Medulla oblongata (tissue), 1 donor: ENCODE measurements around the gene DGCR2.

Source experiments
- DNase-seq: peaks from one replicate; pipeline ENCODE4 v3.0.0-alpha.2; 2015; ENCODE audit errors: extremely low spot score

The DGCR2 gene

DNA sequence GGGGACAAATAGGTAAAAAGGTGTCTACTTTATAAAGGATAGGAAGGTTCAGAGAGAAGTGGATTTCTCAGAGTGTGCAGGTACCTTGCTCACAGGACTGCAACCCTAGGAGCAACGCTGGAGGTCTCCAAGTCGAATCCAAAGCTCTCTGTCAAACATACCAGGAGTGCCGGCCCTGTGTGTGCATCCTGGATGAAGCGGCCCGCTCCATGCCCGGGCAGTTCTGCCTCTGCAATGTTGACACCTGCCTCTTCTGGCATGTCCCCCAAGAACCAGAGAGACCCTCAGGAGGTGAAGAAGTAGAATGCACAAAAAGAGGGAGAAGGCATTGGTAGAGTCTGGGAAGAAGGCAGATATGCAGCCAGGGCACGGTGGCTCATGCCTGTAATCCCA, 5.8 kb upstream of the DGCR2 start:
- no peak for DNase-seq

DNA sequence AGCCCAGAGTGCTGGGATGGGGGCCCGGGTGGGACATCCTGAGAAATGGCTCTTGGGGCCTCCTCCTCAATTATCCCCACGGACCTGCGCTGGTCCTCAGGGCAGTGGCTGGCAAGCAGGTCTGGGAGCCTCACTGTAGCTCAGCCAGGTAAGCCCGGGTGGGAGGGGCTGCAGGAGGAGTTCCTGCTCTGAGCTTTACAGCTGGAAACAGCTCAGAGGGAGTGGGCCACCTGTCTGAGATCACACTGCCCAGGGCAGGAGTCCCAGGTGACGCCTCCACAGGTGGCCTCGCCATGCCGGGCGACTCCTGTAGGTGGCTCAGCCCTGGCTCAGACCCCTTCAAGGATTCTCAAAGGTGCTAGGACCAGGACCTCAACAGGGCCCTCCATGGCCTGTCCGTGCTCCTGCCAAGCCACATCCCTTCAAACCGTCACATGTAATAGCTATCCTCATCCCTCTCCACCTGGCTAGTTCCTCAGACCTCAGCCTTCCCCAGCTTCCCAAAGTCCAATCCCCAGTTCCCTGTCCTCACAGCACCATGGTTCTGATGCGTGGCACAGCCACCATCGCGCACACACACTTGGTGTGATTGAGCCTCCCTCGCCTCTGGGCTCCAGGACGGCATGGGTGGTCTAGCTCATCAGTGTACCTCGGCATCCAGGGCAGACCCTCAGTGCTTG, 5.3 kb upstream of the DGCR2 start:
- no peak for DNase-seq

DNA sequence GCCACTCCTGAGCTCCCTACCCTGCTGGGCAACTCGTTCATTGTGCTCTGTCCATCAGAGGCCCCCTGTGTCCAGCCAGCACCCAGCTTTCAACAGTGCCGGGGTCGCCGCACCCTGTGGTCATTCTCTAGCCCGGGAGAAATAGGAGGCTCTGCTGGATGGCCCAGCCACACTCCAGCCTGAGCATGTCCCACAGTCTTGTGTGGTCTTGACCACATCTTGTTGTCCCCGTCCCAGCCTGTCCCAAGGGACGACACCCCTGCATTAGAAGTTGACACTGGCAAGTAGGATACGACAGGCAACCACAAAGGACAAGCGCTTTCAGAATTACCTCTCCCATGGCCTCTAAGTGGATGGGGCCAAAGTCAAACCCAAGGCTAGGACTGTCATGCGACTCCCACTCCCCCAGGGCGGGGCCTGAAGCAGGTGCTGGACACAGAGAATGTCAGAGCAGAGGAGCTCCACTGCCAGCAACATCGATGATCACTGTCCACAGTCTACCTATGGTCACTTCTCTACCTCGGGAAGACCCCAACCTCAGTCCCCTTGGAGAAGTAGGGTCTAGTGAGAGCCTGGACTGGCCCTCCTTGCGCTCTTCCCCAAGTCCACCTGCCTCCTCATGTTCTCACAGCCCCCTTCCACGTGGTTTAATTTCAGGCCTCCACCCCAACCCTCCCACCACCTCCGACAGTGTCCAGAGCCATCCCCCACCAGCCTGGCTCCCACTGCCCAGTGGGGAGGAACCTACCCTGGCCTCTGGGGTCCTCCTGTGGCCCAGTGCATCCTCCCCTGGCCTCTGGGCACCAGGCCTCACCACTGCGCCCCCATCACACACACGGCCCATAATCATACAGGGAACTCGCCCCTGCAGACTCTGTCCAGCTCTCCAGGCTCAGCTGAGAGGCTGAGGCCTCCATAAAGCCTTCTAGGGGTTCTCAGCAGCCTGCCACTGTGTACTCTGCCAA, 4.4 kb upstream of the DGCR2 start:
- DNase-seq: no peak

DNA sequence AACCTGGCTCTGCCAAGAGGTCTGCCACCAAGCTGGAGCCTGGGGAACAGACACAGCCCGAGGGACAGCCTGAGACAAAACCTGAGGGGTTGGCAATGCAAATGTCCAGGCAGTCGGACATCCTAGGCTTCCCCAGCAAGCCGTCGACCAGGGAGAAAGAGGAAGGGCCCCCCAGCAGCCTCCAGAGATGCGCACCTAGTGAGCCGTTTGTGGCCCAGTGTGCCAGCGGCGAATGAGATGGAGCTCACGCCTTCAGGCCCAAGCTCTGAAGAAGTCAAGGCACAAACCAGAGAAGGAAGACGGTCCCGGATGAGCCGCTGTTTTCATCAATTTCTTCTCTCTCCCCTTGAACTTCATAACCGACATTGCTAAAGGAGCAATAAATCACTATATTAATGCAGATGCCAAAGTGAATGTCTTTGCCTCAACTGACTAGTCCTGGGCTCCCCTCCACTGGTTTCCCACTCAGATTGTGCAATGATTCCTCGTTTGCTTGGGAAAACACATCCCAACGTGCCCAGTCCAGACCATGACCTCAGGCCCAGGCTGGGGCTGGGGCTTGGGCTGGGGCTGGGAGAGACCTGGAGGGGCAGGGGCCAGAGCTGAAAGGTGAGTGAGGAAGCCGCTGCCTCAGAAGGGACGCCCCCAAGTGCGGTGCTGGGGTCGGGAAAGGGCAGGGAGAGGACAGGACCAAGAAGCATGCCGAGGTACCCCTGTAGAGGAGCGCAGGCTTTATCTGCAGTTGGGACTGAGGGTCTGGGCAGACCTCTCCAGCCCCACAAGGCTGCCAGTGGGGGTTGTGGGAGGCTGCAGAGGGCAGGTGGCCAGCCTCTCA, 3.5 kb upstream of the DGCR2 start:
- DNase-seq: no peak

DNA sequence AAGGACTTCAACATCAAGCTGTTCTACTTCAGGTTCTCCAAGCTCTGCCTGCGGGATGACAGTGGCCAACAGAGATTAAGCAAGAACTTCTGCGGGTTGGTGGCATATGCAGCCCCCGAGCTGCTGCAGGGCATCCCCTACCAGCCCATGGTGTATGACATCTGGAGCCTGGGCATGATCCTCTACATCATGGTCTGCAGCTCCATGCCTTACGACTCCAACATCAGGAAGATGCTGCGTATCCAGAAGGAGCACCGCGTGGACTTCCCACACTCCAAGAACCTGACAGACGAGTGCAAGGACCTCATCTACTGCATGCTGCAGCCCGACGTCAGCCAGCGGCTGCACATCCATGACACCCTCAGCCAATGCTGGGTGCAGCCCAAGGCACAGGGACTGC, 2.8 kb upstream of the DGCR2 start:
- DNase-seq: no peak

DNA sequence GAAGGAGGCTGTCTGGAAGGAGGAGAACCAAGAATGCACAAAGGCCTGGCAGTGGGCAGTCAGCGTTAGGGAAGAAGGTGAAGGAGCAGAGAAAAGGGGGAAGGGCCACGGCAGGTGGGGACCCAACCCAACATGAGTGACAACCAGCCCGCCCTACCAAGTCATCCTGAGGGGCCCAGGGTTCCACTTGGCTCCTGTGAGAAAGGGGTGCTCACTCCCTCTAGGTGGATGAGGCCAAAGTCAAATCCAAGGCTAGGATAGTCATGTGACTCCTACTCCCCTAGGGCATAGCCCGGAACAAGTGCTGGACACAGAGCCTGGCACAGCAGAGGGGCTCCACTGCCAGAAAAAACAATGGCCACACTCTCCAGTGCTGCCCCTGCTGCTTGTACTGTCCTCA, 2.2 kb upstream of the DGCR2 start:
- no peak for DNase-seq

DNA sequence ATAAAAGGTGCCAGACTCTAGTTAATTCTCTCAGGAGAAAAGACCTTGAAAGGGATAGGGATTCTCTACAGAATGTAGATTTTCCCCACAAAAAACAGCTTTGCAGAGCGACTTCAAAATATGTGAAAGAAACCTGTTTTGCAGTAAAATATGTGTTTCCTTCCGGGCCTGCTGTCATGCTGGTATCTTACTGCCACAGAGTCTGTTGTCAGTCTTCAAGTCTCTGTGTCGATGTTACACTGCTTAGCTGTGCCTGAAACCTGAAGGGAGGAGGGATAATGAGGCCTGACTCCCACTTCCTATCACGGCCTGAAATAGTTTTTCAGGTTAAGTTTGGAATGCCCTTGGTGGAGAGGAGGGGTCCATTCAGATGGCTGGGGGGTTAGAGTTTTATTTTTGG, 1.7 kb upstream of the DGCR2 start:
- no peak for DNase-seq

DNA sequence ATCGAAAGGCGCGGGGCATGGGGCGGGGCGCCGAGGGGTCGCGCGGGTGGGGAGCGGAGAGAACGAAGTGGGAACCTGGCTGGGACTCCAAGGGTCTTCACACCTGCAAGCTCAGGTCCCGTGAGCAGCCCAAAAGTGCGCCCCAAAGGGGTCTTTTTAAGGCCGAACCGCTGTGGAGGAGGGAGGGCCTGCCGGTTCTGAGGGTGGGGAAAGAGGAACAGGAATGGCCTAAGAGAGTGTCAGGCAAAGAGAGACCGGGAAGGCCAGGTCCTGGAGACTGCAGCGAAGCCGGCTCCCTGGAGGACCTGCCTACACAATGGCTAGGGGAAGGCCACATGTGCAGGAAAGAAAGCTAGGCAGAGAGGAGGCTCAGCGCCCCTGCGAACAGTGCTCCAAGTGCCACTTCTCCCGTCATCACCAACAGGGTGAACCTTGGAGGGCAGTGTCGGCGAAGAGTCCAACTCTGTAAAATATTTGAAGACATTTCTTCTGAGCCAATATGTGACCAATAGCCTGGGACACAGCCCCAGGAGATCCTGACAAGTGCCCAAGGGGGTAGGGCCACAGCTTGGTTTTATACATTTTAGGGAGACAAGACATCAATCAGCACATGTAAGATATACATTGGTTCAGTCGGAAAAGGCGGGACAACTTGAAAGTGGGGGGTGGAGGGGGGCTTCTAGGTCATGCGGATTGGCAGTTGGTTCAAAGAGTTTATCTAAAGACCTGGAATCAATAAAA, 710 bp upstream of the DGCR2 start:
- DNase-seq: no peak

DNA sequence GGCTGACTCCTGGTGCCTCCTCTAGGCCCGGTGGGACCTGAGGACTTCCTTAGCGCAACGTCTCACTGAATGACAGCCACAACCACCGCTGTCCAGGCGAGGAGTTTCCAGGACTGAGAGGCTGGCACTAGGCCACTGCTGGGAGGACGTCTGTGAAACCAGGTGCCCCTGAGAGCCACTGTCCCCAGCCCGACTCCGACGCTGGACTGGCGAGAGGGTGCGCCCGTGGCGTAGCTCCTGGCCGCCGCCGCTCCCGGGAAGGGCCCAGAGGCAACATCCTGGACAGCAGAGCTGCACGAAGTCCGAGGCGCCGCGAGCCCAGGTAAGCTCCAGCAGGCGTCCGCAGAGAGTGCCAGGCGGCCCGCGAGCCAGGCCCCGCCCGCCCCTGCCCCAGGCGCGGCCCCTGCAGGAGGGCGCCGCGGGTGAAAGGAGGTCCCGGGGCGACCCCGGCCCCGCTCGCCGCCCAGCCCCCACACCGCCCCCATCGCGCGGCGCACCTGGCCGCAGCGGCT, 525 bp downstream of the DGCR2 start:
- DNase-seq: peak; percentile 38

DNA sequence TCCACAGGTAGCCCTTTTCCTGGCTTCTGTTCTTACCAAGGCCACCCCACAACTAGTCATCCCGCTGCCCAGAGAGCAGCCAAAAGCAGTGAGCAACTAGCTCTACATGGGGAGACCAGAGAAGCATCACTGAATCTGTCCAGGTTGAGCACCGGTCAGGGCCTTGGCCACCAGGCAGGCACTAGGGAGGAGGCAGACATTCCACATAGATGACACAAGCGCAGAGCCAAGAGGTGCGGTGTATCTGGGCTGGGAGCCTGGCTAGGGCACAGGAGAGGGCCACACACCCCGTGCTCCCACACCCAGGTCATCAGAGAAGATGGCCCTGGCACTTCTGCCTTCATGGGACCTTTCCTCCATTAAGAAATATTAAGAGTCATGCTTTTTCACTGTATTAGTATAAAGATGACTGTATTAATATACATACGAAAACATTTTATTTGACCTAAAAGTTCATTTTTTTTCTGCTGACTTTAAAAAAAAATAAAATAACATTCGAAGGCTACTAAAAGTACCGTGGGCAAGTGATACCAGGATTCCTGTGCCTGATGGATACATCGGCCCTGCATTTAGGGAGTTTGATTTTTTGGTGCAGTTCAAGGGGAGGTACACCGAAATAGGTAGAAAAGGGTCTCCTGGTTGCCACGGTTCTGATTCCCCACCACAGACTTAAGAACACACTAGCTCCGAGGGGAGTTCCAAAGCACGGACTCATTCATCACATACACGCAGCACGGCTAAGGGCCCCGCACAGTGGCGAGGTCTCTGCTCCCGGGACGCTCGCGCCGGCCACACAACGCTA, 1.2 kb downstream of the DGCR2 start:
- DNase-seq: no peak

DNA sequence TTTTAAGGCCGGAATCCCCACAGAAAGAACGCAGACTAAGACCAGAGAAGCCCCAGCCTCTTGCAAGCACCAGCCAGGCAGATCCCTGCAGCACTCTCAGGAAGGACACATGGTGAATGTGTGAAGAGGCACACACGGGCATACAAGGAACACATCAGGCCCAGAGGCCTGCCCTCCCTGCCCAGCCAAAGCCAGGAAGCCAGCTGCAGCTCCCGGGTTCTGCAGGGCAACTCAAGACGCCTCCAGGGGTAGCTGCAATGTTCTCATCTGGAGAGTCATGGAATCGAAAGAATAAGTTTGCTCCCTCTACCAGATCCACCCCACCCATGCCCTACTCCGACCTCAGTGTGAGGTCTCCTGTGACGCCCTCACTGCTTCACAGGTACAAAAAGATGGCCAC, 2.3 kb downstream of the DGCR2 start:
- DNase-seq: no peak

DNA sequence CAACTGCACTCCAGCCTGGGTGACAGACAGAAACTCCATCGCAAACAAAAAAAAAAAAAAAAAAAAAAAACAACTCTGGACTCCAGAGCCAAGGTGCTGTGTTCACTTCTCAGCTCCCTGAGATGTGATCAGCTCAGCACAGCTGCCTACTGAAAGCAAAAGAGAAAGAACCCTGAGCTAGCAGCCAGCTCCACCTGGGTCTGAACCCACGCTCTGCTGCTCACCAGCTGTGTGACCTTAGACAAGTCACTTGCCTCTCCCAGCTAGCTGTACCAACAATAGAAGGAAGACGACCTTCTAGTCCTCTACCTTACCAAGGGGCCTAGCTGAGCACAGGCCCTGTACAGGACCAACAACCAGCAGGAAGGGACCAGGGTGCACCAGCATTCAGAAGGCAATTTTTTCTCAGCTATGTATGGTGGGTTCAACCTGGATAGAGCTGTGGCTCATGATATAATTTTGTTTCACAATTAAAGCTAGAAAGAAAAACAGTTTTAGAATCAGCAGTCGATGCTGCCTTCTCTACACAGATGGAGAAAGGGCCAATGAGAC, 3.8 kb downstream of the DGCR2 start:
- no peak for DNase-seq

DNA sequence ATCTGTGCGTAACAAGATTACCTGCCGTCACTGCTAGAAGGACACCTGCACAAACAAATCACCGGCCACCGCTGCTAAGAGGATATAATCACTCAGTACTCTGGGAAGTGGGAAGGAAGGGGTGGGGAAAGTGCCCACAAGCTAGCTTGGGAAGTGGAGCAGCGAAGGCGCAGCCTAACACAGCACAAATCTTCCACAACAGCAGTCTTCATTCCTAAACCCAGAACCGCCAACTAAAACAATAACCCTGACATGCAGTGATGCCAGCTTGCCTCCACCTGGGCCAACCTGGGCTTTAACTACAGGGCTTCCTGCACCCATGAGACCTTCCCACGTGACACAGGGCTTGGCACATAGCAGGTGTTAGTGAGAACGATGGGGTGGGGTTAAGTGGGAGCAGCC, 5.1 kb downstream of the DGCR2 start:
- DNase-seq: no peak

DNA sequence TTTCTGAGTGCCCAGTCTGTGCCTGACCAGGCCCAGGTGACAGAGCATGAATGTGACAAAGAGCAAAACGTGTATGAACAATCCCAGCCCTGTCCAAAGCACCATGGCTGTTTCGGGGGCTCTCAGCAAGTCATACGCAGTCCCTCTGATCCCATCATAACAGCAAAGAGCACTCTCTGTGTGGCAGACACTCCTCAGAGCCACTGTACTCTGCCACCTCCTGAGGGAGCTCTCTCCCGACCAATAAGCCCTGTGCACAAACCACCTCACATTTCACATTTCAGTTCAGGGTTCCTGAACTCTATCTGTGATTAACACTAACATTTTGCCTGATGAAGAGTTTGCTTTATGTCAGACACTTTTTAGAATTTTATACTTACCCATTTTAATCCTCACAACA, 6.6 kb downstream of the DGCR2 start:
- DNase-seq: peak; percentile 75

DNA sequence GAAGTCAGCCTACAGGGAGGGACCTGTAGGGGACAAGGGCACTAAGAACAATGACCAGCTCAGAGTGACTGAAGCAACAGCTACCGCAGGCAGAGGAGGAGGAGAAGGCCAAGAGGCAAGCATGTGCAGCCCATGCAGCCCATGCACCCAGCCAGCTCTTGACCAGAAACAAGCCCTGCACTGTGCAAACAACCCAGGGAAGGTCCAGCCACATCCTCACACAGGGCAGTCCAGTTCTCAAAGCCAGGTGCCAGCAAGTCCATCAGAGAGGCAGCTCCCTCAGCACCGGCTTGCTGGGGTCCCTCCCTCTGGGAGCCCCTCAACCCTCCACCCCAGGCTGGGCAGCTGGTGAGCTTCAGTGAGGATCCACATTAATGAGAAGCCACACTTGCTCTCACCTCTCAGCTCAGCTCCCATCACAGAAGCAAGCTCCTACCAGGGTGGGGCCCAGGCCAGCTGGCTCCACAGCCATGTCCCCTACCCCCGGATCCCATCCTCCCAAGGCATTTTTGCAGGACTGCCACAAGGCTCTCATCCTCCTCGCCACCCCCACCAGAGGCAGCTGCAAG, 7.1 kb downstream of the DGCR2 start:
- DNase-seq: no peak

DNA sequence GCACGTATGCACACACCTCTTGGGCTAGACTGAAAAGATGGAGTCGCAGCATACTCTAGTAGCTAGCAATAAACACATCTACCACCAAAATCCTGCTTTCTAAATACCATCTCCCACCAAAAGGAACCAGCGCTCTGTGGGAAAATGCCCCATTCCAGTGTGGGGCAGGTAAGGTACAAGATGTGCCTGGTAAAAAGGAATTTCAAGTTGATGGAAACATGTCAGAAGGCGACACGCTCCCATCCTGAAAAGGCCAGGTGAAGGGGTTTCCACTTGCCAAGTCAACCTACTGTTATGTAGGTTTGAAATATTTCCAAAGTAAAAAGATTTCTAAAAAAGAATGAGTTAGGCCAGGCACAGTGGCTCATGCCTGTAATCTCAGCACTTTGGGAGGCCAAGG, 8.8 kb downstream of the DGCR2 start:
- no peak for DNase-seq

DNA sequence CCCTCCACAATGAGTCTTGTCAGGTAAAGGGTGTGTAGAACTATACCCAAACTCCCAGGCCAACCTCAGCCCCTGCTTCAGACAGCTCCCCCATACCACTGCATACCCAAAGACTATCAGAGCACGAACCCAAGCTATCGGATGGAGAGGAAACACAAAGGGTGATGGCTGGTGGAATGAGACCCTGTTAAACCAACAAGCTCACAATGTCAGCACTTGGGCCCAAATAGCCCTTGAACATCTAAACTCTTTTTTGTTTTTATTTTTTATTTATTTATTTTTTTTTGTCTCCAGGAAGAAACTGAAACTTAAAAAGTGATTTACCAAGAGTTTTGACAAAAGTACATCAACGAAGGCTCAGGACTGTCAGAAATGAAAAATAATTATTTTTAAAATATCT, 10.6 kb downstream of the DGCR2 start:
- no peak for DNase-seq

DNA sequence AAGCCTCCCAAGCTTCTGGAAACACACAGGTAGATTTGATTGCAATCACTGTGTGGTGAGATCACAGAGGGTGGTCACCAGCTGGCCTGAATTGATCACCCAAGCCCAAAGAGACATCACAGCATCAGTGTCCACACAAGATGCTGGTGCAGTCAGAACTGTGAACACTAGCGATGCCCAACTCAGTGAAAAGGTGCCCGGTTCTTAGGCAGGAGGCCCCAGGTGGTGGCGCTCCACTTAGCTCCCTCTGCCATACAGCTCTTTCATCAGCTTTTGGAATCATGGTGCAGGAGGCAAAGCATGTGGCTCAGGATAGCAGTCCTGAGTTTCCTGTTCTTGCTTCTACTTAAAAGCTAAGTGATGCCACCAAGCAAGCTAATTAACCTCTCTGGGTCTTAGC, 11.1 kb downstream of the DGCR2 start:
- DNase-seq: no peak

DNA sequence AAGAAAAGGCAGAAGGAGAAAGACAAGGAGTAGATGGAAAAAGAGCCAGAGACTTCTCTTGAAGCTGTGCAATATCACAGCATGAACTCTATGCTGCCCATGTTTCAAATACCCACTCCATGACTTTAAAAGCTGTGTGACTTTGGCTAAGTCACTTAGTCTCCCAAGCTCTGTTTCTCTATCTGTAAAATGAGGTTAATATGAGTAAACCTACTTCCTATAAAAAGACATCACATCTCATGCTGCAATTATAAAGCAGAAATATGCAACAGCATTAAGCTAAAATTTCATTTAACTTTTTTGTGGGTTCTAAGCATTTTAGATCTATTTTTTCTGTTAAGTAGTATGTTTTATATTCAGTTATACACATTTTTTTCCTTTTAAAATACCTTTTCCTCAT, 11.6 kb downstream of the DGCR2 start:
- no peak for DNase-seq

DNA sequence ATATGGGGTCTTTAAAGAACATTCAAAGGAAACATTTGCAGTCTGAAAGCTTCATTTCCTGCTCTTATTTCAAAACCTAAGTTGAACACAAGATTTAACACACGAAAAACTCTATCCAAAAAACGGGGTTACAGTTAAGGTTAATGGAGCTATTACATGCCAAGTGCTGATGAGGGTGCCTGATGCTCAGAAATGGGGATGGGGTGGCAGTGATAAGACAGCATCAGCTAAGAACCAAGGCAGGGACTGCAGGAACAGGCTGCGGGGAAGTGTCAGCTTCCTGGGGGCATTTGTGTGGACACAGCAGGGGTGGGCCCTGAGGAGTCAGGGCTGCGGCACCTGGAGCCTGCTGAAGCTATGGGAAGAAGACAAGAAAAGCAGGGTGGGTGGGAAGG, 12.2 kb downstream of the DGCR2 start:
- no peak for DNase-seq
